HG03575 (cell line): ENCODE results near the gene NHP2.

ENCODE experiments used
- ATAC-seq: cut with Tn5 transposase; IDR thresholded peaks from one replicate; pipeline ENCODE4 v1.9.1; 2021; ENCODE audit not compliant: unreplicated experiment, insufficient number of reproducible peaks, low FRiP score; ENCODE audit errors: extremely low read depth

NHP2 gene

GRCh38 chr5:178180141-178180863, 26.6 kb upstream of the NHP2 start:
- ATAC-seq, result no peak

- ATAC-seq, result no peak
These were observed 23.9 kb upstream of the NHP2 start for GRCh38 chr5:178177569-178177968.

GRCh38 chr5:178176791-178177190, 23.1 kb upstream of the NHP2 start:
- ATAC-seq, result no peak

- ATAC-seq, result no peak
These were observed 20.8 kb upstream of the NHP2 start for GRCh38 chr5:178174456-178174855.

- no peak for ATAC-seq
These were observed 16.8 kb upstream of the NHP2 start for GRCh38 chr5:178170455-178170854.

- no peak for ATAC-seq
These were observed 11.9 kb upstream of the NHP2 start for GRCh38 chr5:178165581-178165980.

GRCh38 chr5:178163772-178164735, 10.4 kb upstream of the NHP2 start:
- no peak for ATAC-seq

- ATAC-seq, result no peak
These were observed 8.8 kb upstream of the NHP2 start for GRCh38 chr5:178162481-178162880.

GRCh38 chr5:178160176-178160575, 6.5 kb upstream of the NHP2 start:
- ATAC-seq, result no peak

- ATAC-seq, result no peak
These were observed 1.4 kb upstream of the NHP2 start for GRCh38 chr5:178155065-178155464.

GRCh38 chr5:178152491-178153444, 917 bp downstream of the NHP2 start:
- no peak for ATAC-seq

- no peak for ATAC-seq
These were observed 2.5 kb downstream of the NHP2 start for GRCh38 chr5:178150977-178151734.

GRCh38 chr5:178149199-178149932, 4.3 kb downstream of the NHP2 start:
- no peak for ATAC-seq

- no peak for ATAC-seq
These were observed 6.3 kb downstream of the NHP2 start for GRCh38 chr5:178147406-178147805.

GRCh38 chr5:178145965-178146820, 7.5 kb downstream of the NHP2 start:
- ATAC-seq, result no peak

- no peak for ATAC-seq
These were observed 9.8 kb downstream of the NHP2 start for GRCh38 chr5:178143901-178144300.

- no peak for ATAC-seq
These were observed 10.4 kb downstream of the NHP2 start for GRCh38 chr5:178143246-178143645.
